DMS114 treated with DMSO at 0.1 percent for 48 hours (cell line): Measurements from ENCODE around the gene DEFB126.
"Not testable (repeated sequence)": the region's sequence is repeated elsewhere in the genome, so short reads cannot be mapped to it uniquely, and the experiment has no call there.

Source experiments
- DNase-seq: peaks from one replicate; lab custom pipeline; 2025; ENCODE audit not compliant: unreplicated experiment; lab: John Stamatoyannopoulos, UW

Gene DEFB126

GRCh38 chr20:142290-142689, at the start of gene DEFB126:
Gene DEFB126, plus strand, starts transcription at chr20:142590. Its CDS starts 39 bp downstream, at chr20:142629.
- DNase-seq, result no peak

- no peak for DNase-seq
Observed at GRCh38 chr20:93641-94040, 48.7 kb upstream of the DEFB126 start.

GRCh38 chr20:95215-95614, 47.2 kb upstream of the DEFB126 start:
- DNase-seq, result no peak

- not testable (repeated sequence) for DNase-seq
Observed at GRCh38 chr20:97691-98090, 44.7 kb upstream of the DEFB126 start.

- no peak for DNase-seq
Observed at GRCh38 chr20:101975-102374, 40.4 kb upstream of the DEFB126 start.

GRCh38 chr20:103456-103855, 38.9 kb upstream of the DEFB126 start:
- no peak for DNase-seq

GRCh38 chr20:112396-112795, 30.0 kb upstream of the DEFB126 start:
- DNase-seq, result no peak

- DNase-seq, result no peak
Observed at GRCh38 chr20:117518-117917, 24.9 kb upstream of the DEFB126 start.

- DNase-seq, result peak; percentile 8
Observed at GRCh38 chr20:129786-130323, 12.5 kb upstream of the DEFB126 start.

- DNase-seq, result no peak
Observed at GRCh38 chr20:137668-138490, 4.5 kb upstream of the DEFB126 start.

GRCh38 chr20:145877-146276, 3.5 kb downstream of the DEFB126 start:
- no peak for DNase-seq

- DNase-seq, result no peak
Observed at GRCh38 chr20:152131-152530, 9.7 kb downstream of the DEFB126 start.

- DNase-seq, result no peak
Observed at GRCh38 chr20:157154-157553, 14.8 kb downstream of the DEFB126 start, which contains the start of gene DEFB127. Gene DEFB127, plus strand, starts transcription at chr20:157454. Its CDS starts 91 bp downstream, at chr20:157545.

GRCh38 chr20:164618-165017, 22.2 kb downstream of the DEFB126 start:
- DNase-seq, result no peak

- no peak for DNase-seq
Observed at GRCh38 chr20:168876-169275, 26.5 kb downstream of the DEFB126 start.

GRCh38 chr20:184288-184687, 41.9 kb downstream of the DEFB126 start:
- DNase-seq, result no peak

GRCh38 chr20:187733-188132, 45.3 kb downstream of the DEFB126 start:
- DNase-seq, result no peak

- DNase-seq, result no peak
Observed at GRCh38 chr20:189611-190010, 47.2 kb downstream of the DEFB126 start, which contains the start of gene DEFB128. Gene DEFB128, minus strand, starts transcription at chr20:189711. Its CDS starts 88 bp downstream, at chr20:189623.
